ENCODE data around the gene PAK5. TPM values are rescaled to one million over a fixed set of nuclear protein-coding genes. Genes with fewer than 3 reads are reported as not detected.

The PAK5 gene
- total RNA-seq, 1 donor from 2014 or later: 0.21 TPM

GRCh38 chr20:9508696-9509178 is 330.1 kb downstream of the PAK5 start:
- H3K27ac ChIP-seq: no peak overlapping the region
- DNase-seq (no peak), ATAC-seq (peak in 1 of 2 donors; percentile 17)
- no peaks in the 10 kb centered on the region for H3K9me3 ChIP-seq
- TF ChIP-seq CTCF (IDR thresholded peaks at IDR 0.05): no peak
- peaks cover 12% of the 10 kb centered on the region for H3K4me1 ChIP-seq
- H3K4me3 ChIP-seq: no peak overlapping the region
- no peaks in the 10 kb centered on the region for H3K36me3 ChIP-seq
- H3K27me3 ChIP-seq (ENCODE audit: low read depth): peaks cover 70% of the 10 kb centered on the region
- intact Hi-C loops (cut with DNase I): no loop called here

GRCh38 chr20:9508240-9508661 is 330.6 kb downstream of the PAK5 start:
- TF ChIP-seq CTCF (IDR thresholded peaks at IDR 0.05): no peak
- H3K9me3 ChIP-seq: no peaks in the 10 kb centered on the region
- H3K4me3 ChIP-seq: no peak overlapping the region
- no peak for ATAC-seq
- no peak for DNase-seq
- H3K4me1 ChIP-seq: peaks cover 12% of the 10 kb centered on the region
- no peaks in the 10 kb centered on the region for H3K36me3 ChIP-seq
- peaks cover 65% of the 10 kb centered on the region for H3K27me3 ChIP-seq (ENCODE audit: low read depth)
- no peak overlapping the region for H3K27ac ChIP-seq
- intact Hi-C loops (cut with DNase I): no loop called here

- ATAC-seq (no peak), DNase-seq (no peak)
- Histone ChIP-seq H3K27me3 (ENCODE audit: low read depth) (peaks cover 64% of the 10 kb centered on the region), H3K4me1 (peaks cover 12% of the 10 kb centered on the region), H3K9me3 (no peaks in the 10 kb centered on the region), H3K4me3 (no peak overlapping the region), H3K36me3 (no peaks in the 10 kb centered on the region), H3K27ac (no peak overlapping the region)
- intact Hi-C loops (cut with DNase I): no loop called here
- TF ChIP-seq CTCF (IDR thresholded peaks at IDR 0.05): no peak
Observed at GRCh38 chr20:9507544-9508239, 331.2 kb downstream of the PAK5 start.

- TF ChIP-seq CTCF (IDR thresholded peaks at IDR 0.05): no peak
- H3K4me3 ChIP-seq: peak overlapping the region; percentile 17
- no peak overlapping the region for H3K27ac ChIP-seq
- H3K36me3 ChIP-seq: no peaks in the 10 kb centered on the region
- intact Hi-C loops (cut with DNase I): no loop called here
- DNase-seq (no peak), ATAC-seq (no peak)
- no peaks in the 10 kb centered on the region for H3K9me3 ChIP-seq
- peaks cover 12% of the 10 kb centered on the region for H3K4me1 ChIP-seq
- peaks cover 61% of the 10 kb centered on the region for H3K27me3 ChIP-seq (ENCODE audit: low read depth)
Observed at GRCh38 chr20:9506964-9507369, 331.9 kb downstream of the PAK5 start.

GRCh38 chr20:9506280-9506821 is 332.5 kb downstream of the PAK5 start:
- peaks cover 55% of the 10 kb centered on the region for H3K27me3 ChIP-seq (ENCODE audit: low read depth)
- TF ChIP-seq CTCF (IDR thresholded peaks at IDR 0.05): no peak
- intact Hi-C loops (cut with DNase I): no loop called here
- peak overlapping the region; percentile 17 for H3K4me3 ChIP-seq
- peak; percentile 51 for DNase-seq
- peaks cover 12% of the 10 kb centered on the region for H3K4me1 ChIP-seq
- no peak for ATAC-seq
- no peaks in the 10 kb centered on the region for H3K36me3 ChIP-seq
- H3K9me3 ChIP-seq: no peaks in the 10 kb centered on the region
- H3K27ac ChIP-seq: no peak overlapping the region

Measured in lower lobe of right lung (tissue), 2 donors.